Muscle of back (tissue), 13 donors: ENCODE data around the gene IL17REL. TPM values are rescaled to one million over a fixed set of nuclear protein-coding genes. Genes with fewer than 3 reads are reported as not detected.

Source experiments
- DNase-seq, 3 donors: peaks; one replicate each; pipeline versions ENCODE4 v3.0.0 to v3.0.0-alpha.2; 2013
- long read RNA-seq, 9 donors: transcript quantifications; one replicate each; lab custom pipeline, GENCODE V29; 2026
- polyA plus RNA-seq, 10 donors: library from polyadenylated mRNA; unstranded; fragments of 120-200 nt; gene quantifications; one replicate each; pipeline ENCODE4 v1.2.1, GENCODE V29; 2013; ENCODE audit not compliant: insufficient read length in 10 of 10

IL17REL gene
- polyA plus RNA-seq = under 1 TPM in 1 of 10 donors, not detected in 9; 0.08 TPM
- long read RNA-seq, donor 1 = 0 reads
- long read RNA-seq, donor 2 = 0 reads
- long read RNA-seq, donor 3 = 0 reads
- long read RNA-seq, donor 4 = 0 reads
- long read RNA-seq, donor 5 = 0 reads
- long read RNA-seq, donor 6 = 0 reads
- long read RNA-seq, donor 7 = 0 reads
- long read RNA-seq, donor 8 = 0 reads
- long read RNA-seq, donor 9 = 0 reads

DNA sequence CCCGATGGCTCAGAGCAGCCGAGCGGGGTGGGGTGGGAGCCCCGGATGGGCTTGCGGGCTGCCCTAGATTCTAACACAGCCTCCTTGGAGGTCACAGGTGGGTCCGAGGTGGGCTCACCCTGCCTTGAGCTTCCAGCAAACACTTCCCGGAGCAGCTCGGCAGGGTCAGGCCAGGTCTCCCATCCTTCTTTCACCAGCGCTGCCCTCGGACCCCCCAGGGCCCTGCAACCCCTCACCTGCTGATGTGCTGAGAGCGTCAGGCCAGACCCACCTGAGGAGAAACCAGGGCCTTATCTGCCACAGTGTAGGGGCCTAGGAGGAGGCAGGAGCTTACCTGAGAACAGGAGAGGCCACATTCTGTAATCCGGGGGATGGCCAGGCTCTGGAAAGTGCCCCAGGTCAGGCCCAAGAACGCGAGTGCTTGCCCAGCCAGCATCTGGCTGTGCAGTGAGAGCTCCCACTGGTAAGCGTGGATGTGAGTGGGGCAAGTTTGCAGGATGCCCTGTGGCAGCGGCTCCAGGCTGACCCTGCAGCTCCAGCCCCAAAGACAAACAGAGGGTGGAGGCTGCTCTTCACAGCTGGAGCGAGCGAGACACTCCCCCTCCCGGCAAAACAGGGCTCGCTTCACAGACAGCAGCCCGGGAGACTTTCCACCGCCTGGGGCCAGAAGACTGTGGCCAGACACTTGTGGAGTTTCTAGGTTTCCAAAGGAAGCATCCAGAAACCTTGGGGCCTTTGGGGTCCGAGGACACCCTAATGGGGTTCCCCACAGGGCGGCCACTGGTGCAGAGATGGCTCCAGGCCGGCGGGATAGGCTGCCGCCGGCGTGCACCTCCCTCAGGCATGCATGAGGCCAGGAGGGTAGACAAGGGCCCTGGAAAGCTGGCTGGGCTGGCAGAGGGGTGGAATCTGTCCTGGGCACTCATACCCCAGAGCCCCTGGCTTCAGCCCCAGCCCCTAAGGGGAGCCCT lies at the start of gene IL17REL:
TSS of gene IL17REL (minus strand) at position 555 of the 971 bp plus-strand sequence. CDS start at position 436, 119 bp downstream.
- DNase-seq = peak in 1 of 3 donors; percentile 34

DNA sequence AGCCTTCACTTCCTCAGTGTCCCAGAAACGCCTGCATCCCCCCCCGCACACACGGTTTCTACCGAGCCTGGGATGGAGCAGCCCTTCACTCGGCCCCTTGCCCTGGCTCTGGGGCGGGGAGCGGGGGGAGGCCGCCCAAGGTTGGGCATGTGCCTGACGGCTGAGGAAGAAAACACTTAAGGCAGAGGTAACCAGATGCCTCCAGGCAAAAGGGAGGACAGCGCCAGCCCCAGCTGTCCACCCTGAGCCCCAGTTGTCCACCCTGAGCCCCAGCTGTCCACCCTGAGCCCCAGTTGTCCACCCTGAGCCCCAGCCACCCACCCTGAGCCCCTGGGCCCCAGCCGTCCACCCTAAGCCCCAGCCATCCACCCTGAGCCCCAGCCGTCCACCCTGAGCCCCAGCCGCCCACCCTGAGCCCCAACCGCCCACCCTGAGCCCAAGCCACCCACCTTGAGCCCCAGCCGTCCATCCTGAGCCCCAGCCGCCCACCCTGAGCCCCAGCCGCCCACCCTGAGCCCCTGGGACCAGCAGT lies 49.3 kb upstream of the IL17REL start:
- no peak for DNase-seq

DNA sequence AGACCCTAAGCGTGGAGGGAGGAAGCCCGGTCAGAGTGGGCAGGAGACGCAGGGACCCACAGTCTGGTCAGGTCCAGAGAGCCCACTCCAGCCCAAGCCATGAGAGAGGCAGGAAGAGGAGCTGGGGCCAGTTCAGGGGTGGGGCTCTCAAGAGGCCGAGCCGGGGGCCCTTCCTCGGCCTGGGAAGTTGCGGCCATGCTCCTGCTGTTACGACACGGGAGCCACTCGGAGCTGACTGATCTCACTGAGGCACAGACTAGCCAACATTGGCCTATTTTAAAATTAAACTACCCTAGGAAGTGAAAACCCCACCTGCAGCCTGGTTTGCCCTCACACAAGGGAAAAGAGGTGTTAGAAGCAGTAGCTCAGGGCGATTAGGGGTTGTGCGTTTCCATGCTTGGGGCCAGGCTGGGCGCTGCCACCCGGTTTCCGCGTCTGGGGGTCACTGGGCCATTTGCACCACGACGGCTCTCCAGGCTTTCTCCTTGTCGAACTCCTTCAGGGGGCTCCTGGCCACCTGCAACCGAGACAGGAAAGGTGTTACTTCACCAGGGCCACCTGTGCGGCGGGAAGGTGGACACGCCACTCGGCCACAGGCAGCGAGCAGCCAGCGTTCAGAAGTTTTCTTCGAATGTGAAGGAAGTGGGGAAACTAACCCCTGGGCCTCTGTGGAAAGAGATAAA lies 48.7 kb upstream of the IL17REL start:
- DNase-seq = no peak

DNA sequence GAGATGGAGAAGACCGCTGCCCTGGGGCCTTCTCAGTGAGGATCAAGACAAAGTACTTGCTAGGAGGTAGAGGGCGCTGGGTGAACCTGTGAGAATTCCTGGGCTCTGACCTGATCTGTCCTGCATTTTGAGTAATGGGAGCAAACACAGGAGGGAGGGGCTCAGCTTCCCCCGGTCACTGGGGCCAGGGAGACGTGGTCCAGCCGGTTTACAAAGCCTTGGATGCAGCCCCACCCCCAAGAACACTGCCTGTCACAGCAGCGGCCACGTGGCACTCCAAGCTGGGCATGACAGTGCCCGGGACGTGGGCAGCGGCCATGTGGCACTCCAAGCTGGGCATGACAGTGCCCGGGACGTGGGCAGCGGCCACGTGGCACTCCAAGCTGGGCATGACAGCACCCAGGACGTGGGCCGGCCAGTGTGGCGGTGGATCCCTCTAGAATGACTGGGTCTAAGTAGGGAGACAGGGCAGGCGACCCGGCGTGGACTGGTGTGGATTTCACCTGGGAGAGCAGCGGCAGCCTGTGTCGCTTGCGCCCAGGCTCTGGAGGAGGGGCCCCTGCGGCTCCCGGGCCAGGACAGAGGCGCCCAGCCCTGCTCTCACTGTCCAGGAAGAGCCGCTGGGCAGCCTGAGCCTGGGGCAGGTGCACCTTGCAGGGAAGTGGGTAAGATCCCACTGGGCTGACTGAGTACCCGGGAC lies 48.0 kb upstream of the IL17REL start:
- no peak for DNase-seq

DNA sequence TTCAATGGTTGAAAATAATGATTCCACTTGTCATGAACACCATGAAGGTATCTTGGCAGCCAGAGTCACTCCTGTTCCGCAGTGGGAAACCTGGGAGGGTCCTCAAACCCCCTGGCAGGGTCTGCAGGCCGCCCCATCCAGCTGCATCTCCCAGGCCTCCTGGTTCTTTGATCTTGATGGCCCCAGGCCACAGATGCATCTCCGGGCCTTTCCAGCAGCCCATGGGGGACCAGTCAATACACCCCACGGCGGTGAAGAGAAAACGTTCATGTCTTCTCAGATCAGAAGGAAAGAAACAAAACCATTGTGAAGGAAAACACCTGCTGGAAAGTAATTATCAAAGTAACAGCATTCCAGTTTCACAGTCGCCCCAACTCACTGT lies 47.3 kb upstream of the IL17REL start:
- no peak for DNase-seq

DNA sequence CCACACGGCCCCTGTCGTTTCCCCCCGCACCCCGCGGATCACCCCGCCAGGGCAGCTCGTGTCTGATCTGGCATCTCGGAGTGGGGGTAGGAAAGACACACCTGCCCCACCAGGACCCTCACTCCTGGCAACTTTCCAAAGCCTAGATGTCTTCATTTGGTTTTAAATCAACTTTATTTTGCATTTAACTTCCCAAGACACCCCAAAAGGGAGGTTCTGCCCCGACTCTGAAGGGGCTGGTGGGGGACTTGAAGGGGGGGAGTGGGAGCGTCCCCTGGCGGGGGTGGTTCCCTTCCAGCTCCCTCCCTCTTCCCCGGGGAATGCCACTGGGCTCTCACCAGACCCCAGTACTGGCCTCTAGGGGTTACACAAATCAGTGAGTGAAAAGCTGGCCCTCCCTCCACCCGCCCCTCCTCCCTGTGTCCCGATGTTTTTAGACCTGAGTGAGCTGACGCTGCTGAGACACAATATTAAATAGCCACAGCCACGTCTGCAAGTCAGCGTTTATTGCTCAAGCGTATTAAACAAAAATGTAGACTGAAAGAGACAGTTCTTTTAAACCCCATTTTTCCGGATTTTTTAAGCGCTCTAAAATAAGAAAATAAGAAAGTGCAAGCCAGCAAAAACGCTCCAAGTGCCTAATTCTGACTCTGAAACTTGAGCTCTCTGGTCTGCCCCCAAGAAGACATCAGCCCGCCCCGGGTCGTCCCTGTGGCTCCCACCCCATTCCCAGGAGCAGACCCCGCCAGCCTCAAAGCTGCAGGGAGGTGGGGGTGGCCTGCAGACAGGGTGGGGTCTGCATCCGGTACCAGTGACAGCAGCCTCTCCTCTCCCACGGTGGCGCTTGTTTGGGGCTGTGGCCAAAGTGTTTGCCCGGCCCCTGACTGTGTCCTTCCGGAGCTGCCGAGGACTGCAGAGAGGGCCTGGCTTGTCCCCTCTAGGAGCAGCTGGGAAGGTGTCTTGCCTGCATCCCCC lies 46.6 kb upstream of the IL17REL start:
- DNase-seq = peak in 2 of 3 donors; percentile 16 to 53

DNA sequence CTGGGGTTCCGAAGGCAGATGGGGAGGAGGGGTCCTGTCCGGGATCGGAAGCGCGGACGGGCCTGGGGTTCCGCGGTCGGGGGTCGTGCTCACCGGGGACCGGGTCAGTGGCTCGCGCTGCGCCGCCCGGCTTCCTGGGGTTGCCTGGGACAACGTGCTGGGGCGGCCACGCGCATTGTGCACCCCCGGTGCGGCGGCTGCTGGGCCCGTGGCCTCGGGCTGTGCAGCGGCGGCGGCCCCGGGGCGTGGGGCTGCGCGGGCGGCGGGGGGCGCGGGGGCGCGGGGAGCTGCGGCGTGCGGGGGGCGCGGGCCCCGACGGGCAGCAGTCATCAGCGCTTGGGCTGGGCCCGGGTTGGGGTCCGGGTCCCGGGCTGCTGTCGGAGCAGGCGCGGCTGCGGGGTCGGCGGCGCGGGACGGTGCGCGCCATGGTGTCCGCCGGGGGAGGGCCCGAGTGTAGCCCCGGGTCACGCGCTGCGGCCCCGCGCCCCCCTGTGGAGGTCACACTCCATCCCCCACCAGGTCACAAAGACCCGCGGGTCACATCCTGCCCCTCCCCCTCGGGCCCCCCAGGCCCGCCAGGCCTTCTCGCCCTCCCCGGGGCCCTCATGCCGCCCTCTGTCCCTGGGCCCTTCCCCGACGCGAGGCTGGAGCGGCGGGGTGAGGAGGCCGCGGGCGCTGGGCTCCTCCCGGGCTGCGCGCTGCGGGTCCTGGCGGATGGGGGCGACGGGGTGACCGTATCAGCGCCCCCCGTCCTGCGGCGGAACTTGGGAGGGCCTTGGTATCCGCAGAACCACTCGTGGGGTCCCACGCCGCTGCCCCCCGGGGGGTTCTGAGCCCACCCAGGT lies 45.7 kb upstream of the IL17REL start, which contains the start of gene TTLL8:
TSS of gene TTLL8 (minus strand) at position 238 of the 845 bp plus-strand sequence.
- no peak for DNase-seq

GRCh38 chr22:50057278-50058060 lies 44.9 kb upstream of the IL17REL start:
- DNase-seq = no peak

DNA sequence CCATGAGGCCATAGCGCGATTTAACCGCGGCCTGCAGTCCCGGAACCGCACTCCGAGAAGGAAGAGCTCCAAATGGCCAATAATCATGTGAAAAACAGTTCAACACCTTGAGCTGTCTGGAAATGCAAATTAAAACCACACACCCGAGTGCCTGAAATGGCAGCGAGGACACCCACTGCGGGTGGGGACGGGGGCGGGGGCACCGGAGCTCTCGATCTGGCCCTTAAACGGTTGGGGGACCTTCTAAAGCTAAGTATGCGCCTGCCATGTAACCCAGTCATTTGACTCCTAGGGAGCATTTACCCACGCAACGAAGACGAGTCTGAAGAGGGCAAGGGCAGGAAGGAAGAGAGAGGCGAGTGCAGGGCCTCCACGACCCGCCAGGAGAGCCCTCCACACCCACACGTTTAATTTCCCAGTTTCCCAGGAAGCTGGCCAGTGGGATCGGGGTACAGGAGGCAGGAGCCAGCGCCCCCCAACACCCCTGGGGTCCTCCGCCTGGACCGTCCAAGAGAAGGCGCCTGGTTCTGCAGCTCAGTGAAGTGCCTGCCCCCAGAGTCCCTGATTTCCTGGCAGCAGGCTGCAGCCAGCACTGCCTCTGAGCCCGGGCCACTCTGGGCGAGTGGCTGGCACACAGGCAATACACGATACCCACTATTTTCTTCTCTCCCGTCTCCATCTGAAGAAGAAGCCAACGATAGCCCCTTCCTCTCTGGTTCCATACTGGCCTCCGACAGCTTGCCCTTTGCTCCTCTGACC lies 43.8 kb upstream of the IL17REL start:
- DNase-seq = no peak

DNA sequence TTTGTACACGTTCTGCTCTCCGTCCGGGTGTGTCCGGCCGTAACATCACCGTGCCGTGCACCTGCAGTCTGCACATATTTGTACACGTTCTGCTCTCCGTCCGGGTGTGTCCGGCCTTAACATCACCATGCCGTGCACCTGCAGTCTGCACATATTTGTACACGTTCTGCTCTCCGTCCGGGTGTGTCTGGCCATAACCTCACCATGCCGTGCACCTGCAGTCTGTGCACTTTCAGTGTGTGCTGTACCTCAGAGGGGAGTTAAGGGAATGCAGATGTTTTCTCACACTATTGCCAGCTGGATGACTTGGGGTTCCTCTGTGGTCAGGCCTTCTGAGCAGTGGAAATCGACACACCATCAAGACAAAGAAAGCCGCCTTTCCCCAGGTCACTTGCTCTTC lies 41.3 kb upstream of the IL17REL start:
- DNase-seq = no peak

DNA sequence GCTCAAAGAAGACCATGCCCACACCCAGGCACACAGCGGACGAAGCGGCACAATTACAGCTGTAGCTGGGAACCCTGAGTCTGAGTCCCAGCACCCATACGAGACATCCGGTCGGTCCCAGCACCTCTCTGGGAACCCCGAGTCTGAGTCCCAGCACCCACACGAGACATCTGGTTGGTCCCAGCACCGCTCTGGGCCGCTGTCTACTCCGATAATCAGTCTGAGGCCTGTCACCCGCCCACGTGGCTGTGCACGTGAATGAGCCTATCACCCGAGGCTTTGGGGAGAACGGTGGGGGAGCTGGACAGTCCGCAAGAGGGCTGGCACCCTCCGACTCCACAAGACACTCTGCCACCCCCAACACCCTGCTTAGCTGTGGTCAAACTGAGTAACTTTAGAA lies 39.4 kb upstream of the IL17REL start:
- DNase-seq = no peak

DNA sequence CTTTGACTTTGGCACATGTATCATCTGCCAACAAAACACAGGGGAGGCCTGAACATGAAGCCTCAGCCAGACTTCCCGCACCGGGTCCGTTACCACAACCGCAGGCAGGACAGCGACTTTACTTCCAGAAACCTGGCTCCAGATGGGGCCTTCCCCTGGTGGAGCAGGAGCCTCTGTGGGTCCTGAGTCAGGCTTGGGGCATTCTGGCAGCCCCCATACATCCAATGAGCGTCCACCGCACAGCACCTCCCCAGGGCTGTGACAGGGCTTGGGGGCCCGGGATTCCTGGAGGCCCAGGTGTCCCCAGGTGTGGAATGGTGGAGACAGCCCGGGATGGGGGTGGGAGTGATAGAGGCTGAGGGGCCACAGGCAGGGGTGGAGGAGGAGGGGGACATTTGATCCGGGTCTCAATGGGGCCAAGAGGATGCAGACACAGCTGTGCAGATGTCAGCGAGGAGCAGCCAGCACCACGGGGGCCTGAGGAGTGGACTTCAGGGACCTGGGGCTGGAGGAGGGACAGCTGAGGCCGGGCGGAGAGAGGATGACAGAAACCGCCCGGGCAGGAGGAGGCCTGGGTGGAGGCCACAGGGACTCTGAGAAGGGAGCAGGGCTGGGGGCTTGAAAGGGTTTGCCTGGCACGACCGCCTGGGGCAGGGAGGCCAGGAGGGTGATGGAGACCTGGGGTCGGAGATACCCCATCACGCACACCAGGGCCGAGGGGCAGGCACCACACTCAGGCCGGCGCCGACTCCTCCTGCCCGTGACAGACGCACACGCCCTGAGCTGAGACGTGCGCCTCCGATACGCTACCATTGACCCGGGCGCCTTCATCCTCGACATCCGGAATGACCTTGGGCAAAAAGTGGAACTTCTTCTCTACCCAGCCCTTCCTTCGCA lies 37.0 kb upstream of the IL17REL start:
- no peak for DNase-seq

DNA sequence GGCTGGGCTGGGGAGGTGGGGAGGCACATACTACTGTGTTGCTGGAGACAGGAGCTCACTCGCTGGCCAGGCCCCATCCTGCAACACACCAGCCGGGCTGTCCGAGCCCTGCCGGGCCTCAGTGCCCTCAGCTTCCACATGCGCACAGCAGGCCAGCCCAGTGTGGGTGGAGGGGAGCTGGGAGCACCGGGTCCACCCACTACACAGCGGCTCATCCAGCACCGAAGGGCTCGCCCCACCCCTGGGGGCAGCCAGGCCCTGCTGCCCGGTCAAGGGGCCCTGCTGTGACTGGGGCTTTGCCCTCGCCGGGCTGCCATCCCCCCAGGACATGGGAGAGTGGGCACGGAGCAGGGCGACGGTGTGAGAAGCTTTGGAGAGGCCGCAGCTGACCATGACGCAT lies 36.3 kb upstream of the IL17REL start:
- DNase-seq = no peak

DNA sequence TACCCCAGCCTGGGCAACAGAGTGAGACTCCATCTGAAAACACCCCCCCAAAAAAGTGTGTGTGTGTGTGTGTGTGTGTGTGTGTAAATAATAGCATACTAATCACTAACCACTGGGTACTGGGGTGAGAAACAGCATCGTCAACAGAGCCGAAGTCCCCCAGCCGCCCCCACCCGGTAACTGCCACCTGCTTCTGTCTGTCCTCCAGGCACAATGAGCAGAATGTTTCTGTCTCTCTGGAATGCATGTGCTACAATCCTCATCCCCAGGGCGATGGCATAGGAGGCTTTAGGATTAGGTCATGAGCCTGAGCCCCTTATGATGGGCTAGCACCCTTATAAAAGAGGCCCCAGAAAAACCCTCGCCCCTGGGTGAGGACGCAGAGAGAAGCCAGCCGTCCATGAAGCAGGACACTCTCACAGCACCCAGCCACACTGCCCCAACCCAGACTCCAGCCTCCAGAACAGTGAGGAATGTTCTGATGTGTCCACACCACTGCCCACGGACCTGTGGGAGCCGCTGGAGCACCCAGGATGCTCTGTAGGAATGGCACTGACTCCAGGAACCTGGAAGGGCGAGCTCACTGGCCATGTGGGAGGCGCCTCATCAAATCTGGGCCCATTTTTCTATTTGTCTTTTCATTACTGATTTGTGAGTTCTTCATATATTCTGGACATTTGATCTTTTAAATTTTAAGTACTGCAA lies 35.6 kb upstream of the IL17REL start:
- DNase-seq = peak in 1 of 3 donors; percentile 37

DNA sequence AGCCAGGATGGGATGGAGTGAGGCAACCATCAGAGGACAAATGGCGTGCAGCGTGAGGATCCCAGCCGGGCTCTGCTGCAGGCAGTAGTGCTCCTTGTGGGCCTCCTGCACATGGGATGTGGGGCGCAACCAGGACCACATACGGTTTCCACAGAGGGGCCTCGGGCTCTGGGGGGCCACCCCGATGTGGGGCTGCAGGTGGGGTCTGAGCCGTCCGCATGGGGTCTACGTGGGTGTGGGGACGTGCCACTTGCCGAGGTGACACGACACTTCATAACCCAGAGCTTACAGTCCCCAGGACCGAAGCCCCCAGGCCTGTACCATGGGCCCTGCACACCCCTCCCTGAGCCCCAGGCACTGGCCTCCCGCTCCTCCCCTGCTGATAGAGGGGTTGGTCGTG lies 34.8 kb upstream of the IL17REL start:
- no peak for DNase-seq
